Measurements from ENCODE around the gene ILDR2.
A peak's percentile ranks its signal among the peaks of the same experiment; 100 is the strongest.
"Not testable (repeated sequence)": the region's sequence is repeated elsewhere in the genome, so short reads cannot be mapped to it uniquely, and the experiment has no call there.

ILDR2 gene

DNA sequence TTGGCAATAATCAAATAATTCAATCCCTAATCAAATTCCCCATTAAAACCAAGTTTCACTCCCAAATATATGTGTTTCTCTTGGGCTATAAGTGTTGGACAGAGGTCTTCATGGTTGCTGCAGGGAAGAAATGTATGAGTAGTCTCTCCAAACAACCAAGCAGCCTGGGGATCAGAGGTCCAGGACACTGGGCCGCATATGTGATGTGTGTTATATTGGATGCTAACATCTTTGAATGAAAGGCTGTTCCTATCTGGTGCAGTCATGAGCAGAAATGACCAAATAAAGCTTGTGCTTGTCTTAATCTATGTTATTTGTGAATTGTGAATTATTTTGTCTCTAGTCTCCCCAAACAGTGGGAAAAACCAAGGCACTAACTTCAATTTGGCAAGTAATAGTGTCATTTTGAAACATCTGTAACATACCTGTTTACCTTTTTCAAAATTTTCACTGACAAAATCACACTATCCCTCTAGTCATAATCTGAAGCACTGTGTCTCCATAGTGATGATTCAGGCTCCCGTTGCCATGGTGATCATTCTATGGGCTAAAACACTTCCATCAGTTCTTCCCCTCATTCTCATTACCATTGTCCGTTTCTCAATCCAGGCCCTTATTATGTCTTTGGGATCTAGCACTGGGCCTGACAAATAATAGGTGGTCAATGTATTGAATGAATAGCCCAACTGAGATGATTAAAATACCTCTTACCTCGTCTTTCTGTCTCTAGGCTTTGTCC, 86.8 kb downstream of the ILDR2 start:
- DNase-seq (ENCODE audit: low read depth): no peak

- no peak for DNase-seq (ENCODE audit: low read depth)
These were observed 90.4 kb downstream of the ILDR2 start for GRCh38 chr1:166884971-166885370.

DNA sequence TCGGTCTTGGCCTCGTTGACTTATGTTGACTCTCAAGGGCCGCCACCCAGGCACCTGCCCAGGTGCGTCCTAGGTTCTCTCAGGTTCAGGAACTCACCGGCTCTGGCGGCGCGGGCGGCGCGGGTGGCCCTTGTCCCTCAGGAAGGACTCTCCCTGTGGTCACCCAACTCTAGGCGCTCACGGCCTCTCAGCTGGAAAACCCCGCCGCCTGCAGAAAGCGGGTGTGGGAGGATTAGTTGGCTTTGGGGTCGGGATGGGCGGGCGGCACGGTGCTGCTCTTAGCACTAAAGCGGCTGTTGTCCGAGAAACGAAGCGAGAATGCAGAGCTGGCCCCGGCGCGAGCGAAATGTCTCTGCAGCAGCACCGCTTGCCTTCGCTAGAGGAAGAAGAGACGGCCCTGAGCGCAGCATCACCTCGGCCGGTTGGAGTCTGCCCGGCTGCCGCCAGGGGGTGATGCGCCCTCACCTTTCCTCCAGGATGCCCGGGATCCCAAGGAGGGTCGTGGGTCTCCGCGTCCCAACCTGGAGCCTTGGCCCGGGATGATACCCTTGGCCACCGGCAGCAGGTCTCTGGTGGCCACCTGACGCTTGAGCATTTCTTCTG, 91.2 kb downstream of the ILDR2 start:
- DNase-seq (ENCODE audit: low read depth): no peak

DNA sequence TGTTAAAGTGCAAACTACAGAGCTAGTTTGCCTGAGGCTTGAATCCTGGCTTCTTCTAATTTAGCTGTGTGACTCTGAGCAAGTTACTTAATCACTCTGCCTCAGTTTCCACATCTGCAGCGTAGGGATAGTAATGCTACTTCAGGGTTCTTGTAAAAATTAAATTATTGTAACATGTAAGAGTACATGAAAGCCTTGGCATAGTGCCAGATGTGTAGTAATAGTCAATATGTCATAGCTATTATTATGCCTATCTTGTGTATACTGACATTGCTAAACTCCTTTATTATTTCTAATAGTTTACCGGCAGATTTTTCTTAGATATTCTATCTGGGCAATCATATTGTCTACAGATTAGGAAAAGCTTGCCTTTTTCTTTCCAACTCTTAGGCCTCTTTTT, 92.4 kb downstream of the ILDR2 start:
- DNase-seq (ENCODE audit: low read depth): no peak

DNA sequence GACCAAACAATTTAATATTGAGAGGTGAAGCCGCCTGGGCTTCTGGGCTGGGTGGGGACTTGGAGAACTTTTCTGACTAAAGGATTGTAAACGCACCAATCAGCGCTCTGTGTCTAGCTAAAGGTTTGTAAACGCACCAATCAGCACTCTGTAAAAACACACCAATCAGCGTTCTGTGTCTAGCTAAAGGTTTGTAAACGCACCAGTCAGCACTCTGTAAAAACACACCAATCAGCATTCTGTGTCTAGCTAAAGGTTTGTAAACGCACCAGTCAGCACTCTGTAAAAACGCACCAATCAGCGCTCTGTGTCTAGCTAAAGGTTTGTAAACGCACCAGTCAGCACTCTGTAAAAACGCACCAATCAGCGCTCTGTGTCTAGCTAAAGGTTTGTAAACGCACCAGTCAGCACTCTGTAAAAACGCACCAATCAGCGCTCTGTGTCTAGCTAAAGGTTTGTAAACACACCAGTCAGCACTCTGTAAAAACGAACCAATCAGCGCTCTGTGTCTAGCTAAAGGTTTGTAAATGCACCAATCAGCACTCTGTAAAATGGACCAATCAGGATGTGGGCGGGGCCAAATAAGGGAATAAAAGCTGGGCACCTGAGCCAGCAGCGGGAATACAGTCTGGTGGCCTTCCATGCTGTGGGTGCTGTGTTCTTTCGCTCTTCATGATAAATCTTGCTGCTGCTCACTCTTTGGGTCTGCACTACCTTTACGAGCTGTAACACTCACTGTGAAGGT, 97.0 kb downstream of the ILDR2 start:
- DNase-seq (ENCODE audit: low read depth): not testable (repeated sequence)

- DNase-seq (ENCODE audit: low read depth): no peak
These were observed 98.9 kb downstream of the ILDR2 start for GRCh38 chr1:166876540-166876838.

GRCh38 chr1:166875734-166876539, 99.4 kb downstream of the ILDR2 start, which contains the start of gene TADA1:
Gene TADA1, minus strand, starts transcription at chr1:166876264. Its CDS starts 31 bp downstream, at chr1:166876233.
- DNase-seq (ENCODE audit: low read depth): peak; percentile 94

GRCh38 chr1:166875302-166875733, 100.0 kb downstream of the ILDR2 start:
- no peak for DNase-seq (ENCODE audit: low read depth)

DNA sequence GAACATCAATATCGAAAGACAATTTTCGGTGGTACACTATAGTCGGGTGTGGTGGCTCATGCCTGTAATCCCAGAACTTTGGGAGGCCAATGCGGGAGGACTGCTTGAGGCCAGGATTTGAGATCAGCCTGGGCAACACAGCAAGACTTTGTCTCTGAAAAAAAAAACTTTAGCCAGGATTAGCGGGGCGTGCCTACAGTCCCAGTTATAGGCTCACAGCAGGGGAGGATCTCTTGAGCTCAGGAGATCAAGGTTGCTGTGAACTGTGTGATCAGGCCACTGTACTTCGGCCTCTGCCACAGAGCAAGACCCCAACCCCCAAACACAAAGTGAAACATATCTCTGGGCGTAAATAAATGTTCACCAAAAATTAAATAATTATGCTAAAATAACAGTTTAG, 100.9 kb downstream of the ILDR2 start:
- DNase-seq (ENCODE audit: low read depth): no peak

- no peak for DNase-seq (ENCODE audit: low read depth)
These were observed 104.8 kb downstream of the ILDR2 start for GRCh38 chr1:166870584-166870983.

GRCh38 chr1:166869318-166870099, 105.8 kb downstream of the ILDR2 start:
- no peak for DNase-seq (ENCODE audit: low read depth)

- no peak for DNase-seq (ENCODE audit: low read depth)
These were observed 106.7 kb downstream of the ILDR2 start for GRCh38 chr1:166868639-166869038.

DNA sequence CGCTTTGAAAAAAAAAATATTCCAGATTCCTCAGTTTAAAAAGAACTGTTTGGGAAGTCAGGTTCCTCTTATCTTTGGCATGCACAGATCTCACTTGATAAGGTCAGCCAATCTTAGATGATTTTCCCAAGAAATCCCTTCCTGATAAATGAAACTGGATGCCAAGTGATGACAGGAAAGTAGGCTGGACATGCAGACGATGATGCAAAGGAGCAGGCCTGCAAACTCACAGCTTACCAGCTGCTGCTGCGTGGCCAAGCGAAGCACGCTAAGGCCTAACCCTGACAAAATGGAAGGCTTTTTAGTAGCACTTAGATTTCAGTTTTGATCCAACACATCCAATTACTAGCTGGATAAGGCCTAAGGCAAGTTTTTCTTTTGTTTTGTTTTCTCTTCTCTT, 109.4 kb downstream of the ILDR2 start:
- DNase-seq (ENCODE audit: low read depth): no peak

GRCh38 chr1:166859597-166859996, 115.7 kb downstream of the ILDR2 start:
- DNase-seq (ENCODE audit: low read depth): no peak

DNA sequence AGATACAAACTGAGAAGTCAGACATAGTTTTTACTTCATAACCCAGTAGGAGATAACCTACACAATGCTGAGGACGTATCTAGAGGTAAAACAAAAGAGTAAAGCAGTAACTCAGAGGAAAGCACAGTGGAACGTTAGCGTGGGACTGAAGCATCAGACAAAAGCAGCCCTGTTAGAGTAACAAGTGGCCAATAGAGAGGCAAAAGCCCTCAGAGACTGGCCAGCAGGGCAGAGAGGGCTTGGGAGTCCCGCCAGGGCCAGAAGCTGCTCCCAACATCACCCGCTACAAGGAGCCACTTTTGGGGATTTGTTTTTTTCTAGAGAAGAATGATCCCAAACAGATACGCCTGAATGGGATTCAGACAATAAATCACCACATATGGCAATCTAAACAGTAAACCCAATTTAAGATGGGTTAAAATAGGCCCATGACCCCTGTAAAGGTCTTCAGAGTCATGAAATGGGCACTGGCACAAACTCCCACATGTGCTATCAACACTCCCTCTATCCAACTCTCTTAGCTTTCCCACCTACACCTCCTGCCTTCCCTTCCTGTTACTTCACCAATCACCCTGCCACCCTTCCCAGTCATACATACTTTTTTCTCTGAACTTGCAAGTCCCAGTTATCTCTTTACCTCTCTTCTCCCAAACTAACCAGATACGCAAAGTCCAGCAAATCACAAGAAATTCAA, 116.5 kb downstream of the ILDR2 start:
- no peak for DNase-seq (ENCODE audit: low read depth)
